Esophagus muscularis mucosa (tissue), 4 donors: ENCODE results near the gene CCDC158.

Experiments
- EP300 ChIP-seq: sonication (generic); formaldehyde crosslinking; IDR thresholded peaks from one replicate; pipeline ENCODE4 v1.6.1; 2017; ENCODE audit warnings: antibody characterized with exemption
- POLR2AphosphoS5 ChIP-seq, 2 donors: sonication (generic); formaldehyde crosslinking; IDR thresholded peaks; one replicate each; pipeline ENCODE4 v1.6.1; 2017; ENCODE audit warnings: antibody characterized with exemption in 2 of 2
- TF ChIP-seq, protein P1 (sequence below), 3 experiments: fragments of 200-600 bp in 2 of 3; fragments of 450-650 bp in 1 of 3; sonication (generic) in 2 of 3; IDR thresholded peaks; one replicate each; pipeline ENCODE4 v1.5.1; 2017 to 2019; ENCODE audit warnings: antibody characterized with exemption in 3 of 3, mild to moderate bottlenecking in 2 of 3, moderate library complexity in 1 of 3

DNA sequence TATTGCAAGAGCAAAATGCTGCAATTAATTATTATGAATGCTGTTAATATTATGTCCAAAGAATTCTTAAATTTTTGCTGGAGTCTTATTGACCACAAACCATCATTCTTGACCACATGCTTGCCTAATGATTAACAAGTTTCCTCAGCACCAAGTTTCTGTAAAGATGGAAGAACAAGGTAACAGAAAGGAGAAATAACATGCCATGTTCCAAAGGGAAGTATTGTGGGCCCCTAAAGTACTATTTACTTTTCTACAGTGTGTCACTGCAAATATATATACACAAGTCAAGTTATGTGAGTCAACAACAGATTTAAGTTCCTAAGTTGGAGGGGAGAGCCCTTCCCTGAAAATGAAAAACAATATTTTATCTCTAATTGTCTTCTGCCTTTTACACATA is 148.9 kb downstream of the CCDC158 start:
- TF ChIP-seq EP300 (no peak), POLR2AphosphoS5 (IDR thresholded peaks at IDR 0.05) (no peak)
- TF ChIP-seq, protein P1, sequence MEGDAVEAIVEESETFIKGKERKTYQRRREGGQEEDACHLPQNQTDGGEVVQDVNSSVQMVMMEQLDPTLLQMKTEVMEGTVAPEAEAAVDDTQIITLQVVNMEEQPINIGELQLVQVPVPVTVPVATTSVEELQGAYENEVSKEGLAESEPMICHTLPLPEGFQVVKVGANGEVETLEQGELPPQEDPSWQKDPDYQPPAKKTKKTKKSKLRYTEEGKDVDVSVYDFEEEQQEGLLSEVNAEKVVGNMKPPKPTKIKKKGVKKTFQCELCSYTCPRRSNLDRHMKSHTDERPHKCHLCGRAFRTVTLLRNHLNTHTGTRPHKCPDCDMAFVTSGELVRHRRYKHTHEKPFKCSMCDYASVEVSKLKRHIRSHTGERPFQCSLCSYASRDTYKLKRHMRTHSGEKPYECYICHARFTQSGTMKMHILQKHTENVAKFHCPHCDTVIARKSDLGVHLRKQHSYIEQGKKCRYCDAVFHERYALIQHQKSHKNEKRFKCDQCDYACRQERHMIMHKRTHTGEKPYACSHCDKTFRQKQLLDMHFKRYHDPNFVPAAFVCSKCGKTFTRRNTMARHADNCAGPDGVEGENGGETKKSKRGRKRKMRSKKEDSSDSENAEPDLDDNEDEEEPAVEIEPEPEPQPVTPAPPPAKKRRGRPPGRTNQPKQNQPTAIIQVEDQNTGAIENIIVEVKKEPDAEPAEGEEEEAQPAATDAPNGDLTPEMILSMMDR (IDR thresholded peaks at IDR 0.05), result no peak
